ENCODE results near the gene IRAK3.
"Not testable (repeated sequence)": the region's sequence is repeated elsewhere in the genome, so short reads cannot be mapped to it uniquely, and the experiment has no call there.

Gene IRAK3

DNA sequence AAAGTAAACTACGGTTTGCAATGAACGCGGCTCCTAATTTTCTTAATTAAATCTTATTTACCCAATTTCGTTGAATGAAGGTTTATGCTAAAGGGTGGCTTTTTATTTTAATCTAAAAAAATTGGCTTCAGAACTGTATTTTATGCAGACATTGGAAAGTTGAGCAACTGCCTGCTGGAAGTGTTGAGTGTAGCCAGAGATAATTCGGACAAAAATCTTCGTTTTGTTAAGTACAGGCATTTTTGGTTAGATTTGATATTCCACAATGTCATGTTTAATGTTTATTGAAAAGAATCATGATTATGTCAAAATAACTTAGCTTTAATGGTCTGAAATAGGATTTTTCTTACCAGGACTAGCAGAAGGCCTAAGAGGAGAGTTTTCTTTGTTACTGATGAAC lies 875 bp downstream of the IRAK3 start:
- Mint-ChIP-seq H3K36me3 (peaks cover 4% of the 10 kb centered on the region), H3K27ac (no peak overlapping the region), H3K9me3 (peaks cover 2% of the 10 kb centered on the region), H3K27me3 (peaks cover 69% of the 10 kb centered on the region), H3K4me3 (no peak overlapping the region), H3K4me1 (peaks cover 12% of the 10 kb centered on the region)
- no peak for ATAC-seq

DNA sequence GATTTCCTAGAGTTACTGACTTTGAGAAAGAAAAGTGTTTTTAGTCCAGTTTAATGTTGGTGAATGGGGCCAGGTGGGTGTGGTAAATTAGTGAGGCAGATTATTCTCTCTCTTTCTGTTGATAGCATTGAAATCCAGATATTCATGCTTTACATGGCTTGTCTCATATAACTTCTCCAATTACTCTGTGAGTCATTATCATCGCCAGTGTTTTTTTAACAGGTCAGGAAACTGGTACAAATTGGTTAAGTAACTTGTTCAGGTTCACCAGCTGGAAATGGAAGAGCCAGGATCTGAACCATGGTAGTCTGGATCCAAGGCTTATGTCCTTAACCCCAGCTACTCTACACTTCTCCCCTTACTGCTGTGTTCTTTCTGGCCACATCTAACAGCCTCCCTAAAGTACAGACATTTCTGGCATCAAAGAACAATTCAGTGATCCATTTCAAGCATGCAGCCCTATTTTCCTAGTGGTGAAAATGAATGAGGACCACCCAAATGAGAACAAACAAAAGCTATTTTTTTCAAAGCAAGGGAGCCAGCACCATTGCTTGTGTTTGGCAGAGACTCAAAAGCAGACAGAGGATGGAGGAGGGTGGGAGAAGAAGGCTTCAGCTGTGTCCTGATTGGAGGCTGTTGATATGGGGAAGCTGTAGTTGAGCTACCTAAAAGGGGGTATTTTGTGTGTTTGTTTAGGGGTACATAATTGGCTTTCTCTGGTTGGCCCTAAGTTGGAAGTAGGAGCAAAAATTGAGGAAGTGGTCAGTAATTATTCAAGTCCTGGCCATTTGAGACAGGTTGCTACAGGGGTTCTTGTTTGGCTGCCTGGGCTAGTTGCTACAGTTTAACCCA lies 1.7 kb downstream of the IRAK3 start:
- peaks cover 2% of the 10 kb centered on the region for H3K9me3 Mint-ChIP-seq
- H3K27ac Mint-ChIP-seq = no peak overlapping the region
- H3K4me1 Mint-ChIP-seq = peaks cover 12% of the 10 kb centered on the region
- H3K4me3 Mint-ChIP-seq = no peak overlapping the region
- peaks cover 4% of the 10 kb centered on the region for H3K36me3 Mint-ChIP-seq
- H3K27me3 Mint-ChIP-seq = peaks cover 70% of the 10 kb centered on the region
- no peak for ATAC-seq

- Mint-ChIP-seq H3K36me3 (peaks cover 4% of the 10 kb centered on the region), H3K27me3 (peaks cover 67% of the 10 kb centered on the region), H3K4me3 (no peak overlapping the region), H3K27ac (no peak overlapping the region), H3K9me3 (peaks cover 2% of the 10 kb centered on the region), H3K4me1 (peaks cover 12% of the 10 kb centered on the region)
- ATAC-seq = no peak
These were observed 2.6 kb downstream of the IRAK3 start for GRCh38 chr12:66191547-66192126.

- peaks cover 46% of the 10 kb centered on the region for H3K27me3 Mint-ChIP-seq
- no peak overlapping the region for H3K4me3 Mint-ChIP-seq
- H3K36me3 Mint-ChIP-seq = no peaks in the 10 kb centered on the region
- H3K4me1 Mint-ChIP-seq = peaks cover 6% of the 10 kb centered on the region
- no peak for ATAC-seq
- H3K27ac Mint-ChIP-seq = no peak overlapping the region
- H3K9me3 Mint-ChIP-seq = no peaks in the 10 kb centered on the region
These were observed 5.1 kb downstream of the IRAK3 start for GRCh38 chr12:66194122-66194521.

GRCh38 chr12:66195242-66195641 lies 6.2 kb downstream of the IRAK3 start:
- ATAC-seq = no peak
- H3K27me3 Mint-ChIP-seq = peaks cover 44% of the 10 kb centered on the region
- H3K36me3 Mint-ChIP-seq = no peaks in the 10 kb centered on the region
- H3K27ac Mint-ChIP-seq = no peak overlapping the region
- H3K9me3 Mint-ChIP-seq = no peaks in the 10 kb centered on the region
- no peak overlapping the region for H3K4me3 Mint-ChIP-seq
- peaks cover 6% of the 10 kb centered on the region for H3K4me1 Mint-ChIP-seq

DNA sequence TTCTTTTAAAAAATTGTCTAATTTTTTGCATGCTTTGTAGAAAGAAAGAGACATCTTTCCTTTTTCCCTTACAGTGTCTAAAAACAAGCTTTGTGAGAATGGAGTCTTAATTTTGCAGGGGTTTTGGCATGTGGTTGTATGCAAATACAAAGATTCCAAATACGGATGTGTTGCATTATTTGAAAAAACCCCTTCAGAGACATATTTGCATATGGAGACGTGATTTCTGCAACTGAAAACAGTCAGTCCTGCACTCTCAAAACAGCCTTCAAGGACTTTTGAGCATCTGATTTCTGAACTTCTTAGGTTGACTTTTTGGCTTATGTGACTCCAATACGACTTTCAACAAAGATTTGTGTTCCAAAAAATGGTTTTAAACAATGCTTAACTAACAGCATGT lies 7.8 kb downstream of the IRAK3 start:
- H3K4me3 Mint-ChIP-seq = no peak overlapping the region
- H3K27ac Mint-ChIP-seq = no peak overlapping the region
- peak; percentile 69 for ATAC-seq
- peaks cover 6% of the 10 kb centered on the region for H3K4me1 Mint-ChIP-seq
- peaks cover 28% of the 10 kb centered on the region for H3K27me3 Mint-ChIP-seq
- no peaks in the 10 kb centered on the region for H3K36me3 Mint-ChIP-seq
- no peaks in the 10 kb centered on the region for H3K9me3 Mint-ChIP-seq

GRCh38 chr12:66197495-66197921 lies 8.5 kb downstream of the IRAK3 start:
- ATAC-seq = no peak
- H3K4me3 Mint-ChIP-seq = no peak overlapping the region
- no peaks in the 10 kb centered on the region for H3K9me3 Mint-ChIP-seq
- no peaks in the 10 kb centered on the region for H3K36me3 Mint-ChIP-seq
- H3K27ac Mint-ChIP-seq = no peak overlapping the region
- peaks cover 6% of the 10 kb centered on the region for H3K4me1 Mint-ChIP-seq
- peaks cover 28% of the 10 kb centered on the region for H3K27me3 Mint-ChIP-seq

- Mint-ChIP-seq H3K4me1 (peaks cover 7% of the 10 kb centered on the region), H3K9me3 (no peaks in the 10 kb centered on the region), H3K36me3 (no peaks in the 10 kb centered on the region), H3K4me3 (no peak overlapping the region), H3K27ac (no peak overlapping the region), H3K27me3 (peaks cover 20% of the 10 kb centered on the region)
- ATAC-seq = no peak
These were observed 10.1 kb downstream of the IRAK3 start for GRCh38 chr12:66199141-66199540.

GRCh38 chr12:66199831-66200509 lies 11.0 kb downstream of the IRAK3 start:
- Mint-ChIP-seq H3K9me3 (no peaks in the 10 kb centered on the region), H3K4me3 (no peak overlapping the region), H3K4me1 (peaks cover 12% of the 10 kb centered on the region), H3K27me3 (peaks cover 11% of the 10 kb centered on the region), H3K36me3 (no peaks in the 10 kb centered on the region), H3K27ac (no peak overlapping the region)
- no peak for ATAC-seq

DNA sequence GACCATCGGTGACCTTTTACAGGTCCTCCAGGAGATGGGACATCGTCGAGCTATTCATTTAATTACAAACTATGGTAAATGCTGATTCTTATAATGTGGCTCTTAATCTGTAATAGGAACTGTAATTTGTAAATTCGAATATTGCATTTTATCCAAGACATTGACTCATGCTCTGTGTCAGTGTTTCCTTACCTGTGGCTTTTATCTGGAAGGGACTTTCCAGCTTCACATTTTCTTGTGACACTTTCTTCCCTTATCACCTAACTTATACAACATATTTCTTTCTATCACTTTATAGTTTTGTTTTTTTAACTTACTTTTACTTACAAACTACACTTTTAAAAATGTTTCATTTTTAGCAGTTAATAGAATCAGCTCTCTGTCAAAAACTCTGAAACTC lies 14.8 kb downstream of the IRAK3 start:
- H3K27me3 Mint-ChIP-seq = peaks cover 11% of the 10 kb centered on the region
- H3K4me1 Mint-ChIP-seq = peaks cover 6% of the 10 kb centered on the region
- H3K4me3 Mint-ChIP-seq = no peak overlapping the region
- no peak overlapping the region for H3K27ac Mint-ChIP-seq
- H3K36me3 Mint-ChIP-seq = no peaks in the 10 kb centered on the region
- no peak for ATAC-seq
- H3K9me3 Mint-ChIP-seq = no peaks in the 10 kb centered on the region

DNA sequence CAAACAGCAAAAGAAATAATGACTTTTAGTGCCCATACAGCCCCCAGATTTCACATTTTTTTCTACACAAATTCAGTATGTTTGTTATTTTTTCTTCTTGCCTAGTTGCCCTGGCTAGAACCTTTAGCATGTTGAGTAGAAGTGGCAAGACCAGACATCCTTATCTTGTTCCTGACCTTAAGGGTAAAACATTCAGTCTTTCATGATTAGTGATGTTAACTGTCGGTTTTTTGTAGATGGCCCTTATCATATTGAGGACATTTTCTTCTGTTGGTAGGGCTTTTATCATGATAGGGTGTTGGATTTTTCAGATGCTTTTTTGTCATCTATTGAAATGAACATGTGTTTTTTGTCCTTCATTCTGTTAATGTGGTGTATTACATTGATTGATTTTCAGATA lies 17.1 kb downstream of the IRAK3 start:
- Mint-ChIP-seq H3K9me3 (no peaks in the 10 kb centered on the region), H3K27me3 (peaks cover 15% of the 10 kb centered on the region), H3K36me3 (no peaks in the 10 kb centered on the region), H3K4me1 (peaks cover 8% of the 10 kb centered on the region), H3K4me3 (no peak overlapping the region), H3K27ac (no peak overlapping the region)
- ATAC-seq = no peak

DNA sequence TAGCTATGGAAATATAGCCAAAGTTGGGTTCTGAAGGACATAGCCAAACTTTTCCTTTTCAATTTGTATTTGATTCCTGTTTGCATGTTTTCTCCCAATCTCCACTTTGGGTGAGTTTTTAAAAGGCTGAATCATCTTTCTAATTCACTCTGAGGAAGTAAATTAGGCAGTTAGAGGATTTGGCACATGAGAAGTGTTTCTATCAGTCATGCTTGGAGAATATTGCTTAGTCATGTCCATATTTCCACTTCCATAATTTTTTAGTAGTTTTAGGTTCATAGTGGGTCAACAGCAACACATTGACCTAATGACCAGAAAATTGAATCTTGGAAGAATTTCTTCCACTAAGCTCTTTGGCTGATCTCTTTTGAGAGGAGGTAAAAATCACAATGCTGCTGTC lies 21.8 kb downstream of the IRAK3 start:
- Mint-ChIP-seq H3K27me3 (peaks cover 21% of the 10 kb centered on the region), H3K4me1 (peaks cover 6% of the 10 kb centered on the region), H3K27ac (no peak overlapping the region), H3K36me3 (no peaks in the 10 kb centered on the region), H3K4me3 (no peak overlapping the region), H3K9me3 (no peaks in the 10 kb centered on the region)
- ATAC-seq = no peak

GRCh38 chr12:66211573-66211972 lies 22.6 kb downstream of the IRAK3 start:
- H3K9me3 Mint-ChIP-seq, ATAC-seq, H3K4me1 Mint-ChIP-seq, H3K36me3 Mint-ChIP-seq, H3K4me3 Mint-ChIP-seq, H3K27ac Mint-ChIP-seq: not testable (repeated sequence)
- peaks cover 21% of the 10 kb centered on the region for H3K27me3 Mint-ChIP-seq

GRCh38 chr12:66213011-66213410 lies 24.0 kb downstream of the IRAK3 start:
- H3K27me3 Mint-ChIP-seq = peaks cover 13% of the 10 kb centered on the region
- H3K9me3 Mint-ChIP-seq, ATAC-seq, H3K27ac Mint-ChIP-seq, H3K36me3 Mint-ChIP-seq, H3K4me3 Mint-ChIP-seq: not testable (repeated sequence)
- H3K4me1 Mint-ChIP-seq = peaks cover 18% of the 10 kb centered on the region

- Mint-ChIP-seq H3K4me3 (no peak overlapping the region), H3K27ac (peak overlapping the region; percentile 70), H3K36me3 (no peaks in the 10 kb centered on the region), H3K27me3 (no peaks in the 10 kb centered on the region), H3K4me1 (peaks cover 14% of the 10 kb centered on the region), H3K9me3 (peaks cover 5% of the 10 kb centered on the region)
- ATAC-seq = no peak
These were observed 28.4 kb downstream of the IRAK3 start for GRCh38 chr12:66217342-66217917.

Data from stimulated activated memory B cell treated with anti-CD40 and anti-IgM and Interleukin-4, amounts not matched to agents 10 μg/mL and 1 μg/mL and 100 μg/mL, for 72 hours (primary cell).